OCI-LY7 (cell line): Measurements from ENCODE around the gene RNF111.

Experiments used
- EZH2phosphoT487 ChIP-seq: fragments of 200-600 bp; sonication (generic); IDR thresholded peaks from 2 replicates; pipeline ENCODE4 v1.6.1; 2018; ENCODE audit warnings: low read depth, borderline replicate concordance, mild to moderate bottlenecking, mixed run types, antibody characterized with exemption, low read length, moderate library complexity, mixed read lengths
- TF ChIP-seq, protein P1 (sequence below): fragments of 200-600 bp; sonication (generic); conservative IDR thresholded peaks from 2 replicates; pipeline ENCODE4 v1.5.1; 2014; ENCODE audit warnings: mild to moderate bottlenecking, antibody characterized with exemption, low read length, moderate library complexity, mixed read lengths

- TF ChIP-seq, protein P1, sequence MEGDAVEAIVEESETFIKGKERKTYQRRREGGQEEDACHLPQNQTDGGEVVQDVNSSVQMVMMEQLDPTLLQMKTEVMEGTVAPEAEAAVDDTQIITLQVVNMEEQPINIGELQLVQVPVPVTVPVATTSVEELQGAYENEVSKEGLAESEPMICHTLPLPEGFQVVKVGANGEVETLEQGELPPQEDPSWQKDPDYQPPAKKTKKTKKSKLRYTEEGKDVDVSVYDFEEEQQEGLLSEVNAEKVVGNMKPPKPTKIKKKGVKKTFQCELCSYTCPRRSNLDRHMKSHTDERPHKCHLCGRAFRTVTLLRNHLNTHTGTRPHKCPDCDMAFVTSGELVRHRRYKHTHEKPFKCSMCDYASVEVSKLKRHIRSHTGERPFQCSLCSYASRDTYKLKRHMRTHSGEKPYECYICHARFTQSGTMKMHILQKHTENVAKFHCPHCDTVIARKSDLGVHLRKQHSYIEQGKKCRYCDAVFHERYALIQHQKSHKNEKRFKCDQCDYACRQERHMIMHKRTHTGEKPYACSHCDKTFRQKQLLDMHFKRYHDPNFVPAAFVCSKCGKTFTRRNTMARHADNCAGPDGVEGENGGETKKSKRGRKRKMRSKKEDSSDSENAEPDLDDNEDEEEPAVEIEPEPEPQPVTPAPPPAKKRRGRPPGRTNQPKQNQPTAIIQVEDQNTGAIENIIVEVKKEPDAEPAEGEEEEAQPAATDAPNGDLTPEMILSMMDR, result peak; percentile 89
- TF ChIP-seq EZH2phosphoT487, result no peak
Measured at GRCh38 chr15:58980351-58980939, 7.0 kb upstream of the RNF111 start.
